GM12873 (cell line): Measurements from ENCODE around the gene DRC1.

Experiments
- CTCF ChIP-seq: IDR thresholded peaks from 2 replicates; pipeline ENCODE4 v1.5.1; 2012; ENCODE audit warnings: low read depth, mild to moderate bottlenecking, moderate library complexity, low read length, control low read depth; ENCODE audit not compliant: insufficient read depth; ENCODE audit errors: missing control alignments

Gene DRC1

GRCh38 chr2:26489213-26489850 lies 87.6 kb downstream of the DRC1 start:
- no peak for TF ChIP-seq CTCF

GRCh38 chr2:26491563-26492167 lies 89.9 kb downstream of the DRC1 start:
- TF ChIP-seq CTCF: no peak

DNA sequence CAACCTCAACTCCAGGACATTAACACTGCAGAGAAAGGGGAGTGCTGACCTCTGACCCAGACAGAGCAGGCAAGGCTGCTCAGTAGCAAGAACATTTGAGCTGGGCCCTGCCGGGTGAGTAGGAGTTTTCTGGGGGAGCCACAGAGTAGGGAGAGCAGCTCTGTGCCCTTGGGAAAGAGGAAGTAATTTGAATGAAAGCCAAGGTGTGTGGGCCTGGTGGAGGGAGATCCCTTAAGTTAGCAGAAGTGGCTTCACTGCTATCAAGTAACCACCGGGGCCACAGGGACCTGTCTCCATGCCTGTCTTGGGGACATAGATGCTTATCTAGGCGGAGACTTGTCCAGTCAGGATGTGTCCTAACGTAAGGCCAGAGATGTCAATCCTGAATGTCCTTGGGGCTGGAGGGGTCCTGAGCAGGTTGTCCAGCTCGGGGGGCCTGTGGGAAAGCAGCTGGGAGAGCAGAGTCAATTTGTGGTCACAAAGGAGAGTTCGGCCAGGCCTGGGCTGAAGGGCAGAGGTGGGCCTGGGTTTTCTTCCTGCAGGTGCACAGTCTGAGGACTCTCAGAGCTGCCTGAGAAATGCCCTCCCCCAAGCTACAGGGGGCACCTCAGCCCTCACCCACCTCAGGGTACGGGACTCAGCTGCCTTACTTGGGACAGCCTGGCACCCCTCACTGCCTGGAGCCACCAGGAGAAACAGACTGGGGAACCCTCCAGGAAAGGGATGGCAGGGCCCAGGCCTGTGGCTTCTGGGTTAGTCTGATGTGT lies 91.2 kb downstream of the DRC1 start:
- no peak for TF ChIP-seq CTCF

- TF ChIP-seq CTCF: no peak
Measured at GRCh38 chr2:26493566-26493965, 91.8 kb downstream of the DRC1 start.

- no peak for TF ChIP-seq CTCF
Measured at GRCh38 chr2:26494199-26494598, 92.5 kb downstream of the DRC1 start.

- no peak for TF ChIP-seq CTCF
Measured at GRCh38 chr2:26494891-26495290, 93.2 kb downstream of the DRC1 start.

GRCh38 chr2:26495705-26496297 lies 94.1 kb downstream of the DRC1 start:
- no peak for TF ChIP-seq CTCF
